Effector memory CD8-positive, alpha-beta T cell (primary cell): ENCODE results near the gene ZNF747.
"Not testable (repeated sequence)": the region's sequence is repeated elsewhere in the genome, so short reads cannot be mapped to it uniquely, and the experiment has no call there.

Experiments
- ATAC-seq: fragments of 150-1000 bp; cut with Tn5 transposase; replicated peaks from 2 replicates; pipeline ENCODE4 v1.10.0; 2021; ENCODE audit warnings: mild to moderate bottlenecking, moderate library complexity
- DNase-seq, 3 experiments: peaks; one replicate each; pipeline ENCODE4 v3.0.0; 2021
- H3K27ac Mint-ChIP-seq, 2 donors: one replicate each; pipeline ENCODE4 v1.8.0; 2022; ENCODE audit warnings: mild to moderate bottlenecking in 2 of 2, mixed read lengths in 2 of 2, moderate library complexity in 2 of 2
- H3K27me3 Mint-ChIP-seq, 2 donors: one replicate each; pipeline ENCODE4 v1.8.0; 2022; ENCODE audit warnings: mixed read lengths in 2 of 2
- H3K36me3 Mint-ChIP-seq: one replicate; pipeline ENCODE4 v1.8.0; 2022; ENCODE audit warnings: mild to moderate bottlenecking, moderate library complexity, mixed read lengths; ENCODE audit not compliant: insufficient read depth
- H3K4me1 Mint-ChIP-seq, 2 donors: one replicate each; pipeline ENCODE4 v1.8.0; 2022; ENCODE audit warnings: low read depth in 2 of 2, mixed read lengths in 2 of 2
- H3K4me3 Mint-ChIP-seq, 2 donors: one replicate each; pipeline ENCODE4 v1.8.0; 2022; ENCODE audit warnings: mild to moderate bottlenecking in 2 of 2, mixed read lengths in 2 of 2, moderate library complexity in 2 of 2
- H3K9me3 Mint-ChIP-seq, 2 donors: one replicate each; pipeline ENCODE4 v1.8.0; 2022; ENCODE audit warnings: mixed read lengths in 2 of 2

ZNF747 gene

GRCh38 chr16:30553393-30553899, 18.8 kb upstream of the ZNF747 start:
- Mint-ChIP-seq H3K4me3 (peak overlapping the region; percentile 3 to 12), H3K4me1 (peaks cover 40 to 41% of the 10 kb centered on the region in 2 donors), H3K27me3 (no peaks in the 10 kb centered on the region), H3K27ac (peak overlapping the region; percentile 19 to 94), H3K9me3 (no peaks in the 10 kb centered on the region), H3K36me3 (peaks cover 38% of the 10 kb centered on the region)
- DNase-seq = no peak
- no peak for ATAC-seq

GRCh38 chr16:30552956-30553355, 18.3 kb upstream of the ZNF747 start:
- no peak for ATAC-seq
- peak overlapping the region; percentile 68 to 74 for H3K4me3 Mint-ChIP-seq
- H3K9me3 Mint-ChIP-seq = no peaks in the 10 kb centered on the region
- no peak for DNase-seq
- peaks cover 40% of the 10 kb centered on the region in 2 donors for H3K4me1 Mint-ChIP-seq
- H3K27me3 Mint-ChIP-seq = no peaks in the 10 kb centered on the region
- H3K36me3 Mint-ChIP-seq = peaks cover 33% of the 10 kb centered on the region
- peak overlapping the region; percentile 84 to 94 for H3K27ac Mint-ChIP-seq

GRCh38 chr16:30551781-30552180, 17.1 kb upstream of the ZNF747 start:
- Mint-ChIP-seq H3K4me1 (peaks cover 40 to 43% of the 10 kb centered on the region in 2 donors), H3K36me3 (peaks cover 25% of the 10 kb centered on the region), H3K4me3 (peak overlapping the region; percentile 68 to 74), H3K27ac (peak overlapping the region; percentile 84 to 94), H3K9me3 (no peaks in the 10 kb centered on the region), H3K27me3 (no peaks in the 10 kb centered on the region)
- peak; percentile 65 to 70 (median 69) for DNase-seq
- peak; percentile 93 for ATAC-seq

GRCh38 chr16:30548416-30549253, 14.0 kb upstream of the ZNF747 start:
- Mint-ChIP-seq H3K27ac (peak overlapping the region; percentile 19 to 44), H3K4me1 (peaks cover 35 to 38% of the 10 kb centered on the region in 2 donors), H3K9me3 (no peaks in the 10 kb centered on the region), H3K27me3 (no peaks in the 10 kb centered on the region), H3K4me3 (no peak overlapping the region), H3K36me3 (peaks cover 3% of the 10 kb centered on the region)
- DNase-seq = no peak
- ATAC-seq = no peak

- Mint-ChIP-seq H3K4me1 (peaks cover 13 to 14% of the 10 kb centered on the region in 2 donors), H3K27me3 (no peaks in the 10 kb centered on the region), H3K4me3 (no peak overlapping the region), H3K36me3 (peaks cover 2% of the 10 kb centered on the region), H3K9me3 (no peaks in the 10 kb centered on the region), H3K27ac (no peak overlapping the region)
- DNase-seq (no peak), ATAC-seq (no peak)
Measured at GRCh38 chr16:30546115-30546514, 11.5 kb upstream of the ZNF747 start.

GRCh38 chr16:30543067-30543466, 8.4 kb upstream of the ZNF747 start:
- H3K27me3 Mint-ChIP-seq = no peaks in the 10 kb centered on the region
- H3K4me1 Mint-ChIP-seq = peaks cover 8 to 10% of the 10 kb centered on the region in 2 donors
- H3K4me3 Mint-ChIP-seq = no peak overlapping the region
- DNase-seq (no peak), ATAC-seq (no peak)
- H3K36me3 Mint-ChIP-seq = peaks cover 6% of the 10 kb centered on the region
- H3K9me3 Mint-ChIP-seq = no peaks in the 10 kb centered on the region
- H3K27ac Mint-ChIP-seq = no peak overlapping the region

- Mint-ChIP-seq H3K27ac (no peak overlapping the region), H3K27me3 (no peaks in the 10 kb centered on the region), H3K36me3 (peaks cover 7% of the 10 kb centered on the region), H3K4me1 (peaks cover 6% of the 10 kb centered on the region in 2 donors), H3K9me3 (no peaks in the 10 kb centered on the region), H3K4me3 (no peak overlapping the region)
- no peak for ATAC-seq
- no peak for DNase-seq
Measured at GRCh38 chr16:30541502-30542329, 7.1 kb upstream of the ZNF747 start.

GRCh38 chr16:30540916-30541464, 6.3 kb upstream of the ZNF747 start:
- not testable (repeated sequence) for H3K4me1 Mint-ChIP-seq, H3K27ac Mint-ChIP-seq, H3K4me3 Mint-ChIP-seq, H3K36me3 Mint-ChIP-seq, H3K9me3 Mint-ChIP-seq, DNase-seq, H3K27me3 Mint-ChIP-seq, ATAC-seq

GRCh38 chr16:30539986-30540526, 5.4 kb upstream of the ZNF747 start:
- not testable (repeated sequence) for H3K9me3 Mint-ChIP-seq, H3K27me3 Mint-ChIP-seq, H3K36me3 Mint-ChIP-seq, ATAC-seq, H3K27ac Mint-ChIP-seq, DNase-seq, H3K4me3 Mint-ChIP-seq
- H3K4me1 Mint-ChIP-seq = peaks cover 9 to 15% of the 10 kb centered on the region in 2 donors

GRCh38 chr16:30539000-30539964, 4.6 kb upstream of the ZNF747 start:
- no peaks in the 10 kb centered on the region for H3K27me3 Mint-ChIP-seq
- H3K36me3 Mint-ChIP-seq = peaks cover 17% of the 10 kb centered on the region
- H3K4me3 Mint-ChIP-seq = no peak overlapping the region
- H3K9me3 Mint-ChIP-seq = no peaks in the 10 kb centered on the region
- ATAC-seq (no peak), DNase-seq (no peak)
- H3K27ac Mint-ChIP-seq = peak overlapping the region in 1 of 2 donors; percentile 17
- H3K4me1 Mint-ChIP-seq = peaks cover 12 to 19% of the 10 kb centered on the region in 2 donors

GRCh38 chr16:30536391-30537024, 1.9 kb upstream of the ZNF747 start:
- Mint-ChIP-seq H3K27ac (peak overlapping the region; percentile 97 to 98), H3K36me3 (peaks cover 22% of the 10 kb centered on the region), H3K4me3 (peak overlapping the region; percentile 97 to 99), H3K4me1 (peaks cover 16 to 19% of the 10 kb centered on the region in 2 donors)
- not testable (repeated sequence) for ATAC-seq, DNase-seq, H3K27me3 Mint-ChIP-seq, H3K9me3 Mint-ChIP-seq

- H3K27ac Mint-ChIP-seq = peak overlapping the region; percentile 97 to 98
- no peaks in the 10 kb centered on the region for H3K27me3 Mint-ChIP-seq
- H3K9me3 Mint-ChIP-seq = no peaks in the 10 kb centered on the region
- peaks cover 22% of the 10 kb centered on the region for H3K36me3 Mint-ChIP-seq
- peak in 2 of 3 experiments; percentile 31 to 37 for DNase-seq
- ATAC-seq = peak; percentile 62
- H3K4me3 Mint-ChIP-seq = peak overlapping the region; percentile 97 to 99
- H3K4me1 Mint-ChIP-seq = peaks cover 16 to 19% of the 10 kb centered on the region in 2 donors
Measured at GRCh38 chr16:30535777-30536190, 1.1 kb upstream of the ZNF747 start.
